ENCODE data around the gene MTM1. TPM values are rescaled to one million over a fixed set of nuclear protein-coding genes. Genes with fewer than 3 reads are reported as not detected.

Gene MTM1
- total and polyA plus RNA-seq, 2 experiments from 2014 or later = 3.8 to 3.9 TPM

DNA sequence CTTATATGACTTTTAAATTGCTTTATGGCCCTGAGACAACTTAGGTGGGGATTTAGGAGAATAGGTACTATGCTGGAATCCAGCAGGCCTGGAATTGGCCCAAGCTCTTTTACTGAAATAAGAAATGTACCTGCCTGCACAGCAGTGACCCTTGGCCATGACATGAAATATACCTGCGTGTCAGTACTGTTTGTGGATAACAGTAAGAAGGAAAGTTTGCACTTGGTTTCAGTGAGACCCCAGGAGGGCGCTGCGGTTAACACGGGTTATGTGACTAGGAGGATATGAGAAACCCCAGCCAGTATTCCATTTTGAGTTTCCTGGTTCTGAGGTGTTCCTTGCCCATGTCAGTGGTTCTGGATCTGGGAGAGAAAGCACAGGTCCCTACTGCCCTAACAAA is 5.3 kb downstream of the MTM1 start:
- no peaks in the 10 kb centered on the region for H3K27me3 ChIP-seq
- no peaks in the 10 kb centered on the region for H3K4me1 ChIP-seq (ENCODE audit: low read depth)
- TF ChIP-seq, protein P1, sequence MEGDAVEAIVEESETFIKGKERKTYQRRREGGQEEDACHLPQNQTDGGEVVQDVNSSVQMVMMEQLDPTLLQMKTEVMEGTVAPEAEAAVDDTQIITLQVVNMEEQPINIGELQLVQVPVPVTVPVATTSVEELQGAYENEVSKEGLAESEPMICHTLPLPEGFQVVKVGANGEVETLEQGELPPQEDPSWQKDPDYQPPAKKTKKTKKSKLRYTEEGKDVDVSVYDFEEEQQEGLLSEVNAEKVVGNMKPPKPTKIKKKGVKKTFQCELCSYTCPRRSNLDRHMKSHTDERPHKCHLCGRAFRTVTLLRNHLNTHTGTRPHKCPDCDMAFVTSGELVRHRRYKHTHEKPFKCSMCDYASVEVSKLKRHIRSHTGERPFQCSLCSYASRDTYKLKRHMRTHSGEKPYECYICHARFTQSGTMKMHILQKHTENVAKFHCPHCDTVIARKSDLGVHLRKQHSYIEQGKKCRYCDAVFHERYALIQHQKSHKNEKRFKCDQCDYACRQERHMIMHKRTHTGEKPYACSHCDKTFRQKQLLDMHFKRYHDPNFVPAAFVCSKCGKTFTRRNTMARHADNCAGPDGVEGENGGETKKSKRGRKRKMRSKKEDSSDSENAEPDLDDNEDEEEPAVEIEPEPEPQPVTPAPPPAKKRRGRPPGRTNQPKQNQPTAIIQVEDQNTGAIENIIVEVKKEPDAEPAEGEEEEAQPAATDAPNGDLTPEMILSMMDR (IDR thresholded peaks at IDR 0.05; ENCODE audit: low read depth, low read length) = no peak
- no peaks in the 10 kb centered on the region for H3K36me3 ChIP-seq
- H3K4me3 ChIP-seq = no peak overlapping the region
- H3K9me3 ChIP-seq (ENCODE audit: low read depth) = no peaks in the 10 kb centered on the region
- no peak for DNase-seq (ENCODE audit: low read depth in 1 of 2, low spot score in 1 of 2)
- no peak overlapping the region for H3K27ac ChIP-seq

GRCh38 chrX:150574559-150575418 is 6.4 kb downstream of the MTM1 start:
- TF ChIP-seq, protein P1 (IDR thresholded peaks at IDR 0.05; ENCODE audit: low read depth, low read length) = no peak
- H3K4me1 ChIP-seq (ENCODE audit: low read depth) = no peaks in the 10 kb centered on the region
- no peaks in the 10 kb centered on the region for H3K27me3 ChIP-seq
- H3K27ac ChIP-seq = no peak overlapping the region
- H3K9me3 ChIP-seq (ENCODE audit: low read depth) = no peaks in the 10 kb centered on the region
- no peak for DNase-seq (ENCODE audit: low read depth in 1 of 2, low spot score in 1 of 2)
- H3K36me3 ChIP-seq = no peaks in the 10 kb centered on the region
- no peak overlapping the region for H3K4me3 ChIP-seq

DNA sequence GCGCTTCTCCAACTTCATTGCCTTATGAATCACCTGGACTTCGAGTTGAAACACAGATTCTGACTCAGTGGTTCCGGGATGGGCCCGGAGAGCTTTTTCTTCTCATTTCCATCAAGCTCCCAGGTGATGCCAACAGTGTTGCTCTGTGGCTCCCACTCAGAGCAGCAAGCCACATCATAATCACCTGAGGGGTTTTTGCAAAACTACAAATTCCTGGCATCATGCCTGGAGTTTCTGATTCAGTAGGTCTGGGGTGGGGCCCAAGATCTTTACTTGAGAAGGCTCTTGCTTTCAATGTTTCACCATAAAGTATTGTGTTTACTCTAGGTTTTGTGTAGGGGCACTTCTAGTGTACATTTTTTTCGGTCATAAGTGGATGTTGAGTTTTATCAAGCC is 7.0 kb downstream of the MTM1 start:
- H3K27me3 ChIP-seq = no peaks in the 10 kb centered on the region
- no peaks in the 10 kb centered on the region for H3K4me1 ChIP-seq (ENCODE audit: low read depth)
- TF ChIP-seq, protein P1 (IDR thresholded peaks at IDR 0.05; ENCODE audit: low read depth, low read length) = no peak
- no peaks in the 10 kb centered on the region for H3K36me3 ChIP-seq
- H3K4me3 ChIP-seq = no peak overlapping the region
- DNase-seq (ENCODE audit: low read depth in 1 of 2, low spot score in 1 of 2) = peak in 1 of 2 donors; percentile 13
- H3K9me3 ChIP-seq (ENCODE audit: low read depth) = no peaks in the 10 kb centered on the region
- no peak overlapping the region for H3K27ac ChIP-seq

DNA sequence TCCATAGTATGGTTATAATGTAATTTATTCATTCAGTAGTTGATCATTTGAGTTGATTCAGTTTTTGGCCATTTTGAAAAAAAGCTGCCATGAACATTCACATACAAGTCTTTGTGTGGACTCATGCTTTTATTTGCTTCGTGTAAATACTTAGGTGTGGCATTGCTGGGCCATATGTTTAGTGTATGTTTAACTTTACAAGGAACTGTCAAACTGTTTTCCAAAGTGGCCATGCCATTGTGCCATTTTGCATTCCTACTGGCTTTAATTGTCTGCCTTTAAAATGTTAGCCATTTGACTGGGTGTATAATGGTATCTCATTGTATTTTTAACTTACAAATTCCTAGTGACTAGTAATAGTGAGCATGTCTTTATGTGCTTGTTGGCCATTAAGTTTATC is 8.8 kb downstream of the MTM1 start:
- no peaks in the 10 kb centered on the region for H3K36me3 ChIP-seq
- no peaks in the 10 kb centered on the region for H3K4me1 ChIP-seq (ENCODE audit: low read depth)
- DNase-seq (ENCODE audit: low read depth in 1 of 2, low spot score in 1 of 2) = no peak
- no peaks in the 10 kb centered on the region for H3K9me3 ChIP-seq (ENCODE audit: low read depth)
- TF ChIP-seq, protein P1 (IDR thresholded peaks at IDR 0.05; ENCODE audit: low read depth, low read length) = no peak
- no peaks in the 10 kb centered on the region for H3K27me3 ChIP-seq
- no peak overlapping the region for H3K27ac ChIP-seq
- no peak overlapping the region for H3K4me3 ChIP-seq

DNA sequence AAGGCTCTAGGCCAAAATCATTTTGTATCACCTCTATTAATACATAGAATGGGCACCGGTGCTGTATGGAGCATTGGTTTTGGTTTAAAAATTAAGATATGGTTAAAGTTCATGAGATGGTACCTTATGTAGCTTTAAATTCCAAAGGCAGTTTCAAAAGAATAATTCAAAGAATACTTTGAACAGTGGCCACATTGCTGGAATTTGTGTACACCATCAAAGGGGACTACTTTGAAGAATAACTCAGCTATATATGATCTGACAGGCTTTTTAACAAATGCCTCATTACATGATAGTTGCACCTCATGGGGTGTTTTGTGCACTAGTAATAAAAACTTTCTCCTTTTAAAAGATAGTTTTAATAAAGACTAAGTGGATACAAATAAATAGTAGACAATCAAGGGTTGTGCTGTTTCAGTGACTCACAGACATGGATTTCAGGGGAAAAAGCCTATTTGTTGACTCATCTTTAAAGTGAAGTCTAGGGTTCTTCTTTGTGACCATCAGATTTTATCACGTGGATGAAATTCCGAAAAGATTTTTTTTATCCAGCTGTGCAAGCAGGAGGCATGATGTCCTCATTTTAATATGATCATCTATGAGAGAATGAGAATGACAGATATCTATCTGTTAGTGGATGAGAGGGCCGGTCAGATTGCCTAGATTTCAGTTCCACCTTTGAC is 12.8 kb downstream of the MTM1 start:
- Histone ChIP-seq H3K36me3 (no peaks in the 10 kb centered on the region), H3K4me1 (ENCODE audit: low read depth) (no peaks in the 10 kb centered on the region), H3K27me3 (no peaks in the 10 kb centered on the region), H3K4me3 (no peak overlapping the region), H3K9me3 (ENCODE audit: low read depth) (no peaks in the 10 kb centered on the region), H3K27ac (no peak overlapping the region)
- DNase-seq (ENCODE audit: low read depth in 1 of 2, low spot score in 1 of 2) = peak in 1 of 2 donors; percentile 60
- TF ChIP-seq, protein P1 (IDR thresholded peaks at IDR 0.05; ENCODE audit: low read depth, low read length) = no peak
